H9 (cell line): ENCODE results near the gene CHST13. TPM values are rescaled to one million over a fixed set of nuclear protein-coding genes. Genes with fewer than 3 reads are reported as not detected.

Experiments
- DNase-seq: peaks from one replicate; pipeline ENCODE4 v3.0.0-alpha.2; 2017
- H2AFZ ChIP-seq: one replicate; pipeline ENCODE4 v1.6.1; 2013; ENCODE audit warnings: mild to moderate bottlenecking, low read length, control low read depth, moderate library complexity
- H2AK5ac ChIP-seq: 2 replicates; pipeline ENCODE4 v1.6.1; 2013; ENCODE audit warnings: low read length, control low read depth, mixed read lengths; ENCODE audit not compliant: insufficient read length
- H2BK120ac ChIP-seq: one replicate; pipeline ENCODE4 v1.6.1; 2013; ENCODE audit warnings: low read depth, mild to moderate bottlenecking, low read length, control low read depth, inconsistent platforms; ENCODE audit not compliant: poor library complexity, severe bottlenecking
- H2BK12ac ChIP-seq: 2 replicates; pipeline ENCODE4 v1.6.1; 2013; ENCODE audit warnings: low read length, control low read depth, mixed read lengths, low read depth; ENCODE audit not compliant: insufficient read length
- H2BK15ac ChIP-seq: 2 replicates; pipeline ENCODE4 v1.6.1; 2013; ENCODE audit warnings: low read depth, low read length, control low read depth
- H2BK20ac ChIP-seq: one replicate; pipeline ENCODE4 v1.6.1; 2013; ENCODE audit warnings: low read depth, mild to moderate bottlenecking, low read length, control low read depth, inconsistent platforms; ENCODE audit not compliant: poor library complexity, severe bottlenecking
- H2BK5ac ChIP-seq: 2 replicates; pipeline ENCODE4 v1.6.1; 2013; ENCODE audit warnings: low read length, control low read depth, mixed read lengths; ENCODE audit not compliant: insufficient read length
- H3K14ac ChIP-seq: 2 replicates; pipeline ENCODE4 v1.6.1; 2013; ENCODE audit warnings: low read length, control low read depth; ENCODE audit not compliant: insufficient read depth
- H3K18ac ChIP-seq: 2 replicates; pipeline ENCODE4 v1.6.1; 2013; ENCODE audit warnings: low read depth, mild to moderate bottlenecking, mixed read lengths, low read length, control low read depth; ENCODE audit not compliant: insufficient read length
- H3K23ac ChIP-seq: 2 replicates; pipeline ENCODE4 v1.6.1; 2013; ENCODE audit warnings: low read length, control low read depth, mixed read lengths, low read depth; ENCODE audit not compliant: insufficient read length
- H3K23me2 ChIP-seq: 2 replicates; pipeline ENCODE4 v1.6.1; 2013; ENCODE audit warnings: low read depth, mild to moderate bottlenecking, mixed read lengths, low read length, control low read depth; ENCODE audit not compliant: insufficient read length, poor library complexity, severe bottlenecking
- H3K27ac ChIP-seq: 2 replicates; pipeline ENCODE4 v1.5.1; 2013; ENCODE audit warnings: low read length, control low read depth, mixed read lengths, low read depth; ENCODE audit not compliant: insufficient read length
- H3K27me3 ChIP-seq: 2 replicates; pipeline ENCODE4 v1.6.1; 2013; ENCODE audit warnings: low read length, control low read depth, inconsistent platforms; ENCODE audit not compliant: insufficient read depth
- H3K4ac ChIP-seq: 2 replicates; pipeline ENCODE4 v1.6.1; 2013; ENCODE audit warnings: low read depth, mild to moderate bottlenecking, control low read depth, inconsistent platforms, low read length, moderate library complexity
- H3K4me1 ChIP-seq: 2 replicates; pipeline ENCODE4 v1.6.1; 2013; ENCODE audit warnings: low read length, control low read depth, inconsistent platforms; ENCODE audit not compliant: insufficient read depth
- H3K4me2 ChIP-seq: 2 replicates; pipeline ENCODE4 v1.6.1; 2013; ENCODE audit warnings: low read length, control low read depth, mixed read lengths; ENCODE audit not compliant: insufficient read length, insufficient read depth
- H3K56ac ChIP-seq: 2 replicates; pipeline ENCODE4 v1.6.1; 2013; ENCODE audit warnings: low read depth, mild to moderate bottlenecking, mixed read lengths, low read length, control low read depth; ENCODE audit not compliant: insufficient read length
- H3K79me1 ChIP-seq: 2 replicates; pipeline ENCODE4 v1.6.1; 2013; ENCODE audit warnings: low read depth, mild to moderate bottlenecking, moderate library complexity, low read length, control low read depth, inconsistent platforms; ENCODE audit not compliant: insufficient read depth, poor library complexity, severe bottlenecking
- H3K79me2 ChIP-seq: 2 replicates; pipeline ENCODE4 v1.6.1; 2013; ENCODE audit warnings: low read length, control low read depth, inconsistent platforms; ENCODE audit not compliant: insufficient read depth
- H3K9ac ChIP-seq: 2 replicates; pipeline ENCODE4 v1.6.1; 2013; ENCODE audit warnings: low read length, control low read depth, mixed read lengths; ENCODE audit not compliant: insufficient read length; ENCODE audit errors: extremely low read depth
- H3K9me3 ChIP-seq: one replicate; pipeline ENCODE4 v1.6.1; 2013; ENCODE audit warnings: low read depth, low read length, inconsistent platforms; ENCODE audit not compliant: control insufficient read depth
- H3T11ph ChIP-seq: one replicate; pipeline ENCODE4 v1.6.1; 2013; ENCODE audit warnings: mild to moderate bottlenecking, low read length, control low read depth, inconsistent platforms
- H4K20me1 ChIP-seq: one replicate; pipeline ENCODE4 v1.6.1; 2013; ENCODE audit not compliant: control insufficient read depth, insufficient read length, insufficient read depth
- H4K5ac ChIP-seq: 2 replicates; pipeline ENCODE4 v1.6.1; 2013; ENCODE audit warnings: low read depth, mild to moderate bottlenecking, mixed read lengths, low read length, control low read depth; ENCODE audit not compliant: insufficient read length
- H4K8ac ChIP-seq: replicated peaks from 2 replicates; pipeline ENCODE4 v1.6.1; 2013; ENCODE audit warnings: low read length, control low read depth, mixed read lengths, low read depth; ENCODE audit not compliant: insufficient read length
- H4K91ac ChIP-seq: 2 replicates; pipeline ENCODE4 v1.6.1; 2013; ENCODE audit warnings: low read depth, mild to moderate bottlenecking, moderate library complexity, mixed read lengths, low read length, control low read depth; ENCODE audit not compliant: insufficient read length
- H3K27ac Mint-ChIP-seq, 3 experiments: 2 replicates in 2 of 3; 3 replicates in 1 of 3; pipeline ENCODE4 v1.8.0; 2020 to 2021; ENCODE audit warnings: mixed read lengths in 3 of 3, mild to moderate bottlenecking in 1 of 3, moderate library complexity in 1 of 3
- H3K27me3 Mint-ChIP-seq: 2 replicates; pipeline ENCODE4 v1.8.0; 2021; ENCODE audit warnings: low read depth, mild to moderate bottlenecking, moderate library complexity, mixed read lengths
- H3K36me3 Mint-ChIP-seq, 3 experiments: 2 replicates in 2 of 3; 3 replicates in 1 of 3; pipeline ENCODE4 v1.8.0; 2020 to 2021; ENCODE audit warnings: low read depth in 3 of 3, mixed read lengths in 3 of 3; ENCODE audit not compliant: insufficient read depth in 1 of 3
- H3K4me1 Mint-ChIP-seq, 2 experiments: 2 replicates each; pipeline ENCODE4 v1.8.0; 2020; ENCODE audit warnings: mixed read lengths in 2 of 2
- H3K4me3 Mint-ChIP-seq, 2 experiments: 2 replicates in 1 of 2; 3 replicates in 1 of 2; pipeline ENCODE4 v1.8.0; 2020 to 2021; ENCODE audit warnings: mild to moderate bottlenecking in 2 of 2, mixed read lengths in 2 of 2, moderate library complexity in 1 of 2
- H3K9me3 Mint-ChIP-seq, 2 experiments: 2 replicates in 1 of 2; 3 replicates in 1 of 2; pipeline ENCODE4 v1.8.0; 2020; ENCODE audit warnings: mild to moderate bottlenecking in 2 of 2, mixed read lengths in 2 of 2, moderate library complexity in 1 of 2
- CTCF ChIP-seq: fragments of 200-600 bp; sonication (generic); conservative IDR thresholded peaks from 3 replicates; pipeline ENCODE4 v1.8.0; 2021; ENCODE audit warnings: antibody characterized with exemption, mild to moderate bottlenecking
- WGBS: extraction: QIAGEN DNeasy Blood & Tissue Kit; methylation state at CpG from one replicate; pipeline ENCODE4 v1.1.7; 2013; ENCODE audit warnings: missing lambda C conversion rate, low lambda C conversion rate, mixed read lengths; ENCODE audit not compliant: insufficient read length; ENCODE audit errors: extremely low coverage; 5-methylcytosine and 5-hydroxymethylcytosine counted together
- total RNA-seq: library from RNA; stranded (reverse); gene quantifications from 2 replicates; pipeline ENCODE4 v1.2.1, GENCODE V29; 2021

The CHST13 gene
- total RNA-seq, 1 experiment from 2014 or later, result 0.85 TPM

GRCh38 chr3:126494204-126494969 is 29.6 kb upstream of the CHST13 start:
- H3K4me3 Mint-ChIP-seq, result no peak overlapping the region; a peak in 1 of 5 replicates
- H3K23ac ChIP-seq, result no peak overlapping the region

More at GRCh38 chr3:126494204-126494969, 29.6 kb upstream of the CHST13 start:
- H3K56ac ChIP-seq, result no peak overlapping the region
- H3K23me2 ChIP-seq, result no peaks in the 10 kb centered on the region
- Mint-ChIP-seq H3K9me3 (no peaks in the 10 kb centered on the region), H3K36me3 (no peaks in the 10 kb centered on the region; a peak in 1 of 7 replicates), H3K27ac (peak overlapping the region in 2 of 3 experiments; percentile 55 to 60; a peak in 2 of 7 replicates), H3K4me1 (peaks cover 11 to 17% of the 10 kb centered on the region in 2 experiments), H3K27me3 (peaks cover under 1% of the 10 kb centered on the region; the same call in 1 of the 2 replicates)
- H3T11ph ChIP-seq, result no peak overlapping the region
- no peaks in the 10 kb centered on the region for H3K79me2 ChIP-seq
- peaks cover 3% of the 10 kb centered on the region; the same call in 1 of the 2 replicates for H3K4me1 ChIP-seq
- H4K5ac ChIP-seq, result no peak overlapping the region
- no peak overlapping the region for H3K14ac ChIP-seq
- no peak overlapping the region for H2AFZ ChIP-seq
- no peak overlapping the region for H4K91ac ChIP-seq
- no peak overlapping the region for H3K9ac ChIP-seq
- no peak overlapping the region for H2BK5ac ChIP-seq
- no peaks in the 10 kb centered on the region for H3K9me3 ChIP-seq
- H2AK5ac ChIP-seq, result no peak overlapping the region
- no peaks in the 10 kb centered on the region for H3K79me1 ChIP-seq
- no peak overlapping the region for H3K4ac ChIP-seq
- H4K8ac ChIP-seq, result no peak overlapping the region
- no peak for TF ChIP-seq CTCF
- H3K18ac ChIP-seq, result no peak overlapping the region
- WGBS, result no CpG with 5 or more reads among the region's 12 CpGs
- no peak overlapping the region for H2BK120ac ChIP-seq
- no peak overlapping the region for H2BK15ac ChIP-seq
- no peak overlapping the region for H2BK20ac ChIP-seq
- no peak for DNase-seq
- H3K27me3 ChIP-seq, result no peaks in the 10 kb centered on the region
- no peak overlapping the region for H3K27ac ChIP-seq
- no peak overlapping the region for H3K4me2 ChIP-seq
- no peak overlapping the region for H2BK12ac ChIP-seq
- no peaks in the 10 kb centered on the region for H4K20me1 ChIP-seq
